Motor neuron (in vitro differentiated cells): Measurements from ENCODE around the gene ZNF385C. TPM values are rescaled to one million over a fixed set of nuclear protein-coding genes. Genes with fewer than 3 reads are reported as not detected.

Experiments
- ATAC-seq, 8 experiments: fragments of 200-7000 bp; cut with Tn5 transposase; replicated peaks in 6 of 8; 2 replicates each; pipeline ENCODE4 v1.8.0; 2021; ENCODE audit warnings: mild to moderate bottlenecking in 8 of 8, moderate library complexity in 8 of 8
- H3K27ac ChIP-seq, 2 donors: fragments of 250-450 bp; sonication (Bioruptor Pico); 2 replicates each; pipeline ENCODE4 v1.9.0; 2021; ENCODE audit warnings: antibody characterized with exemption in 2 of 2, mild to moderate bottlenecking in 2 of 2, moderate library complexity in 1 of 2
- H3K4me1 ChIP-seq, 2 donors: fragments of 250-450 bp; sonication (Bioruptor Pico); replicated peaks in 1 of 2; 2 replicates each; pipeline ENCODE4 v1.6.1; 2021; ENCODE audit warnings: antibody characterized with exemption in 2 of 2, mild to moderate bottlenecking in 2 of 2, moderate library complexity in 1 of 2
- H3K4me3 ChIP-seq, 5 donors: fragments of 250-450 bp; sonication (Bioruptor Pico); 2 replicates each; pipeline ENCODE4 v1.9.0; 2021; ENCODE audit warnings: antibody characterized with exemption in 5 of 5, mild to moderate bottlenecking in 5 of 5, moderate library complexity in 4 of 5
- WGBS, 10 experiments: fragments of 450-650 bp; shearing (Covaris generic); methylation state at CpG; one replicate each; pipeline ENCODE4 v1.0.0; 2022; 5-methylcytosine and 5-hydroxymethylcytosine counted together
- in situ Hi-C, 9 experiments: fragments of 400-800 bp; cut with MboI; loops; one replicate each; pipeline ENCODE4 v1.15.0; 2021; ENCODE audit warnings: low sequenced_read_pairs in 9 of 9, low pct_unique_long_range_greater_than_20kb in 2 of 9; ENCODE audit not compliant: unreplicated experiment in 9 of 9
- total RNA-seq, 8 experiments: library from RNA; unstranded; fragments of 300-600 nt; gene quantifications; 2 replicates each; pipeline versions ENCODE4 v1.2.3 to v1.2.4, GENCODE V29; 2022

ZNF385C gene
- total RNA-seq, 8 experiments from 2014 or later: 0.51 to 4.2 (median 1.9) TPM

DNA sequence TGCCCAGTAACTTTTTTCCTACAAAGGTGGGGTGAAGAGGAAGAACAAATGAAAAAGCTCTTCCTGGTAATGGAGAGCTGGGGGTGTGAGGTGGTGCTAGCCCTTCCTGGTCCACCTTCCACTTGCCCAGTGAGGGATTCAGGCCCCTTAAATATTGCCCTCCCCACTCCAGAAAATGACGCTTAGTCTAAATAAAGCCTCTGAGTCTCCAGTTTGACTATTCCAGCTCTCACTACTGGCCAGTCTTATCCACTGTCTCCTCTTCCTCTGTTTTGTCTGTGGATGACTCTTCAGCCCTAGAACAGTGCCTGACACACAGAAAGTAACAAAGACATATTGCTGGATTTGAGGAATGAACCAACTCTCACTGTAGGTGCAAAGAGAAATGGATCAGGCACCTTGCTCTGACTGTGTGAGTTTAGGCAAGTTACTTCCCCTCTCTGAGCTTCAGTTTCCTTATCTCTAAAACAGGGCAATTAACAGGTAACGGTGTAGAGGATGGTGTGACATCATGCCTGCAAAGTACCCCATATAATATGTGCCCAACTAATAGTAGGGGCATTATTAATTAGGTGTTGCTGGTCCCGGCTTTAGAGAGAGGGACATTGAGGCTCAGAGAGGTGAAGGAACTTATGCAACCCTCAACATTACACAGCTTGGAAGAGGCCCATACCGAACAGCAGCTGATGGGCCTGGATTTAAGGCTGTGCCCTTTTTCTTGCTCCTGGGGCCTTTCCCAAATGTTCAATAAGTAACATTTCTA is 21.3 kb downstream of the ZNF385C start:
- Histone ChIP-seq H3K4me3 (no peak overlapping the region), H3K27ac (no peak overlapping the region), H3K4me1 (peaks cover 3 to 4% of the 10 kb centered on the region in 2 donors)
- WGBS, 10 experiments: 60 to 100% (median 80%) methylated on average over 1 to 3 of the region's 4 CpGs; no CpG with 5 or more reads in 3 of the 10 experiments
- in situ Hi-C loops: no loop called here
- ATAC-seq: no peak

DNA sequence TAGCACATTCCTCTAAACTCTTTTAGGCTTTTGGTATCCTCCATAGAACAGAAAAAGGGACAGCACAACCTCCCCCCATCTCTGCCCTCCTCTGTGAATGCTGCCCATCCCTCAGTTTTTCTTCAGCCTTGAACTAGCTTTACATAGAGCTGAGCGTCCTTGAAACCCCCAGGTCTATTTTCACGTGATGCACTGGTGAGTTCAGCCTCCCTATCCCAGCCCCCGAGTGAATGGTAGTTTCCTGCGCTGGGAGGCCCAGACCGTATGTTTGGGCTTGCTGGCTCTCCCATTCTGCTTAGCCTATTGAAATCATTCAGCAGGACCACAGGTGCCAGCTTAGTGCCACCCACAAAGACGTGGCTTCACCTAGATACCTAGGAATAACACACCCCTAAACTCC is 22.5 kb downstream of the ZNF385C start:
- WGBS, 10 experiments: 17 to 90% (median 69%) methylated on average over 1 to 4 of the region's 6 CpGs; no CpG with 5 or more reads in 5 of the 10 experiments
- in situ Hi-C loops: no loop called here
- ATAC-seq: no peak
- no peak overlapping the region for H3K27ac ChIP-seq
- peaks cover 3 to 6% of the 10 kb centered on the region in 2 donors for H3K4me1 ChIP-seq
- H3K4me3 ChIP-seq: no peak overlapping the region

- Histone ChIP-seq H3K4me3 (peak overlapping the region in 4 of 5 donors; percentile 10 to 28 (median 22)), H3K27ac (no peak overlapping the region), H3K4me1 (peaks cover 9 to 15% of the 10 kb centered on the region in 2 donors)
- peak; percentile 57 to 80 (median 76) for ATAC-seq
- 4% methylated on average over 5 of the region's 67 CpGs; no CpG with 5 or more reads in 9 of the 10 experiments for WGBS, 10 experiments
- in situ Hi-C loops: no loop called here
These were observed 25.7 kb downstream of the ZNF385C start for GRCh38 chr17:42072323-42073187.

- in situ Hi-C loops: no loop called here
- no peak overlapping the region for H3K27ac ChIP-seq
- no CpG with 5 or more reads among the region's 3 CpGs for WGBS, 10 experiments
- H3K4me1 ChIP-seq: peaks cover 9 to 21% of the 10 kb centered on the region in 2 donors
- peak overlapping the region in 1 of 5 donors; percentile 28 for H3K4me3 ChIP-seq
- no peak for ATAC-seq
These were observed 26.5 kb downstream of the ZNF385C start for GRCh38 chr17:42071810-42072209.

DNA sequence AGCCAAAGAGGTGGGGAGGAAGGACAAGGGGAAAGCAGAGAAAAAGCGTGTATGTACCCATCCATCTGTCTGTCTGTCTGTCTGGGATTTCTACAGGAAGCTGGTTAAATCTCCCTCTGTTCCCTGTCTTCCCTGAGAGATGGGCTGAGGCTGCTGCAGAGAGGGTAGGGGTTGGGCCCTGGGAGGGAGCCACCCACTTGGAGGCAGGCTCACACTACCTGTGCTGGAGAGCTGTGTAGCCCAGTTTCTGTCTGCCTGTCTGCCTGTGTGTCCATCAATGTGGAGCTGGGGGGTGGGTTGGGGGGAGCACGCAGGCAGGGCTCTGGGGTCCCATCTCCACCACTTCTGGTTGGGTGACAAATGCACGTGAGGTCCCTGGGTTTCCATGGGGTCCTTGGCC is 29.3 kb downstream of the ZNF385C start:
- no peak for ATAC-seq
- WGBS, 10 experiments: no CpG with 5 or more reads among the region's 3 CpGs
- in situ Hi-C loops: no loop called here

DNA sequence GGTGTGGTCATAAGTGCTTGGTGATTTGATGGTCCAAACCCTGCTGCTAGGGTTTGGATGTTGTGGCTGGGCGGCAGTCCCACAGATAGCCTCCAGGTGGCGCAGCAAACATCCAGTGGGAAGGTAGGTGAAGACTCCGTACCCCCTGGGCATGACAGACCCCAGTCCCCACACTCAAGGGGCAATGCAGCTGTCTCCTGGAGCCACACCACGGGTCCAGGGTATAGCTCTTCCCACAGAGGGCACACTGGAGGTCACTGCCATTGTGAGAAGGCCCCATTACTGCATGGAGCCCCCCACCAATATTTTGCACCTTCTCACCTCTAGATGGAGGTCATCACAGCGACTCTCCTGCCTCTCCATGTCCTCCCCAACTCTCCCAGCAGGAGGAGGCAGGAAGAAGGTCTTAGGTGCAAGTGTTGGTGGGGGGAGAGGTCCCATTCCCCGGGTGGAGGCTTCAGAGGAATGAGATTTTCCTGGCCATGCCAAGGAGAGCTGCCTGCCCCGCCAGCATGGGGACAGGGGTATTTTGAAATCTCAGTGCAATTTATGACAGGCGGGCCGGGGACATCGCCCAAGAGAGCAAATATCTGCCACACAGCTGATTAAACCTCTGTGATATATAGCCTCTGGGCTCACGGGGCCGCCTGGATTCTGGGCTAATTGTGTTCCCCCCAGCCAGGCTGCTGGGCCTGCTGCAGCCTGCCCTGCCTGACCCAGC is 30.7 kb downstream of the ZNF385C start:
- ATAC-seq: peak; percentile 68 to 91 (median 80)
- 0 to 64% (median 21%) methylated on average over 1 to 6 of the region's 12 CpGs; no CpG with 5 or more reads in 5 of the 10 experiments for WGBS, 10 experiments
- no peak overlapping the region for H3K4me3 ChIP-seq
- in situ Hi-C loops: no loop called here
- H3K27ac ChIP-seq: no peak overlapping the region
- H3K4me1 ChIP-seq: peaks cover 13 to 21% of the 10 kb centered on the region in 2 donors

More for the DNA sequence above, 29.3 kb downstream of the ZNF385C start:
- peaks cover 9 to 21% of the 10 kb centered on the region in 2 donors for H3K4me1 ChIP-seq
- H3K27ac ChIP-seq: no peak overlapping the region
- no peak overlapping the region for H3K4me3 ChIP-seq

- Histone ChIP-seq H3K4me3 (no peak overlapping the region), H3K27ac (no peak overlapping the region), H3K4me1 (peaks cover 7 to 17% of the 10 kb centered on the region in 2 donors)
- WGBS, 10 experiments: 20 to 92% (median 77%) methylated on average over 1 to 2 of the region's 2 CpGs; no CpG with 5 or more reads in 5 of the 10 experiments
- in situ Hi-C loops: no loop called here
- no peak for ATAC-seq
These were observed 33.1 kb downstream of the ZNF385C start for GRCh38 chr17:42065201-42065600.

DNA sequence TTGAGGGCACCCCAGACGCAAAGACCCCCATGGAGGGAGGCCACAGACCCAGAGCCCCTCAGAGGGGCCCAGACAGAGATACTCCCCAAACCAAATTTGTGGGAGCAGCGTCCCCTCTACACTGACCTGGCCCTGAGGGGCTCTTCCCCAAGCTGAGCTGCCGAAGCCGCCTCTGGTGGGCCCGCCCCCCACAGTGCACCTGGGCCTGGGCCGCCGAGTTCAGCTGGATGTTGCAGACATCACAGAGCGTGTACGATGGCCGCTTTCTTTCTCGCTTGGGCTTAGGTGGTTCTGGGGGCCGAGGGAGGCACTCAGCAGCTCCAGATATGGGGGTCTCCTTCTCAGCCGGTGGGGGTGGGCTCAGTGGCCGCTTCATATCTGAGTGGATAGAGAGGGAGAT is 35.6 kb downstream of the ZNF385C start:
- in situ Hi-C loops: no loop called here
- H3K4me3 ChIP-seq: no peak overlapping the region
- peaks cover 3 to 7% of the 10 kb centered on the region in 2 donors for H3K4me1 ChIP-seq
- ATAC-seq: no peak
- 80% methylated on average over 1 to 4 of the region's 14 CpGs; no CpG with 5 or more reads in 8 of the 10 experiments for WGBS, 10 experiments
- no peak overlapping the region for H3K27ac ChIP-seq

- 65 to 100% (median 88%) methylated on average over 1 to 2 of the region's 5 CpGs; no CpG with 5 or more reads in 5 of the 10 experiments for WGBS, 10 experiments
- H3K4me1 ChIP-seq: peaks cover 0 to 3% of the 10 kb centered on the region in 2 donors
- no peak for ATAC-seq
- no peak overlapping the region for H3K4me3 ChIP-seq
- no peak overlapping the region for H3K27ac ChIP-seq
- in situ Hi-C loops: no loop called here
These were observed 36.4 kb downstream of the ZNF385C start for GRCh38 chr17:42061646-42062487.

DNA sequence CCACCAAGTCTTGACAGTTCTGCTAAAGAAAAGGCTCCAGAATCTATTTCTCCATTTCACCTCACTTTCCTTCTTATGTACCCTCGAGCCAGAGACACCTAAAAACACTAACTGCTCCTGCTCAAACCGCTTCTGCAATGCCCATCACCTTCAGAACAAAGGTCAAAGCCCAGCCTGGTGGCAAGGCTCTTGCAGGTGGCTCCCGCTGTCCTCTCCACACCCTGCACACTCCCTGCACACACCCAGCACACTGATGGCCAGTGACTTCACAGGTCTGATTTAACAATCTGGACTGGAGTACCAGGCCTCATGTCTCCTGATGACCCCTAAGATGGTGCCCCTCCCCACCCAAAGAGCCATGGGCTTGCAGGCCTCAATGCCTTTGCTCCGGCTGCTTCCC is 38.0 kb downstream of the ZNF385C start:
- in situ Hi-C loops: no loop called here
- no peak overlapping the region for H3K4me3 ChIP-seq
- H3K27ac ChIP-seq: no peak overlapping the region
- 70 to 100% (median 90%) methylated on average over 1 to 2 of the region's 4 CpGs; no CpG with 5 or more reads in 6 of the 10 experiments for WGBS, 10 experiments
- peaks cover 3% of the 10 kb centered on the region in 2 donors for H3K4me1 ChIP-seq
- ATAC-seq: no peak

DNA sequence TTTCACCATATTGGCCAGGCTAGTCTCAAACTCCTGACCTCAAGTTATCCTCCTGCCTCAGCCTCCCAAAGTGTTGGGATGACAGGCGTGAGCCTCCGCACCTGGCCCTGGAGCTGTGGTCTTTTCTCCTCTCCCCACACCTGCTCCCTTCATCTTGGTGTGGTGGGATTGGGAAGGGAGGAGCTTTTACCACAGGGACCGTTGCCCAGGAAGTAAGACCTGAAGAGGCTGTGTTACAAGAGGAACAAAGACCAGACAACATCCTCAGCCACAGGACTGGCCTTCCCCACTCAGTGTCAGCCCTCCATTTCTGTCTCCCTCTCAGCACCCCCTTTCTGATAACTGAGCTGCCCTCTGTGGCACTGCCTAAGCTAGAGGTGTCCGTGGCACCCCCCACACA is 38.5 kb downstream of the ZNF385C start:
- no peak for ATAC-seq

GRCh38 chr17:42058063-42058462 is 40.2 kb downstream of the ZNF385C start:
- in situ Hi-C loops: no loop called here
- peak in 1 of 8 experiments; percentile 5 for ATAC-seq
- H3K27ac ChIP-seq: no peak overlapping the region
- peaks cover 3 to 7% of the 10 kb centered on the region in 2 donors for H3K4me1 ChIP-seq
- 30 to 93% methylated on average over 2 to 4 of the region's 7 CpGs; no CpG with 5 or more reads in 8 of the 10 experiments for WGBS, 10 experiments
- H3K4me3 ChIP-seq: no peak overlapping the region

More for the DNA sequence above, 38.5 kb downstream of the ZNF385C start:
- Histone ChIP-seq H3K4me3 (no peak overlapping the region), H3K27ac (no peak overlapping the region), H3K4me1 (peaks cover 3% of the 10 kb centered on the region in 2 donors)
- in situ Hi-C loops: no loop called here
- WGBS, 10 experiments: 63 to 80% (median 71%) methylated on average over 1 to 2 of the region's 4 CpGs; no CpG with 5 or more reads in 7 of the 10 experiments
